ENCODE measurements around the gene ADAMTSL3.

The ADAMTSL3 gene

GRCh38 chr15:83653639-83654378, at the start of gene ADAMTSL3:
Gene ADAMTSL3 (plus strand): TSS chr15:83654123. CDS start chr15:83655762, 1,639 bp downstream.
- no peak for DNase-seq (ENCODE audit: low read depth)

- DNase-seq (ENCODE audit: low read depth) = no peak
Measured at GRCh38 chr15:83604549-83604948, 49.4 kb upstream of the ADAMTSL3 start.

GRCh38 chr15:83605111-83605945, 48.6 kb upstream of the ADAMTSL3 start:
- DNase-seq (ENCODE audit: low read depth) = no peak

- no peak for DNase-seq (ENCODE audit: low read depth)
Measured at GRCh38 chr15:83610132-83610531, 43.8 kb upstream of the ADAMTSL3 start.

- DNase-seq (ENCODE audit: low read depth) = no peak
Measured at GRCh38 chr15:83610901-83611685, 42.8 kb upstream of the ADAMTSL3 start.

GRCh38 chr15:83612226-83612625, 41.7 kb upstream of the ADAMTSL3 start:
- DNase-seq (ENCODE audit: low read depth) = no peak

GRCh38 chr15:83612898-83613635, 40.9 kb upstream of the ADAMTSL3 start:
- no peak for DNase-seq (ENCODE audit: low read depth)

GRCh38 chr15:83613714-83614113, 40.2 kb upstream of the ADAMTSL3 start:
- no peak for DNase-seq (ENCODE audit: low read depth)

- DNase-seq (ENCODE audit: low read depth) = no peak
Measured at GRCh38 chr15:83616840-83617239, 37.1 kb upstream of the ADAMTSL3 start.

GRCh38 chr15:83626171-83626802, 27.6 kb upstream of the ADAMTSL3 start:
- no peak for DNase-seq (ENCODE audit: low read depth)

- no peak for DNase-seq (ENCODE audit: low read depth)
Measured at GRCh38 chr15:83631534-83631933, 22.4 kb upstream of the ADAMTSL3 start.

GRCh38 chr15:83643201-83643600, 10.7 kb upstream of the ADAMTSL3 start:
- DNase-seq (ENCODE audit: low read depth) = no peak

- DNase-seq (ENCODE audit: low read depth) = no peak
Measured at GRCh38 chr15:83644439-83644838, 9.5 kb upstream of the ADAMTSL3 start.

GRCh38 chr15:83650831-83651230, 3.1 kb upstream of the ADAMTSL3 start:
- no peak for DNase-seq (ENCODE audit: low read depth)

GRCh38 chr15:83651541-83651940, 2.4 kb upstream of the ADAMTSL3 start:
- no peak for DNase-seq (ENCODE audit: low read depth)

- no peak for DNase-seq (ENCODE audit: low read depth)
Measured at GRCh38 chr15:83652626-83653204, 1.2 kb upstream of the ADAMTSL3 start.

- no peak for DNase-seq (ENCODE audit: low read depth)
Measured at GRCh38 chr15:83653288-83653638, 660 bp upstream of the ADAMTSL3 start.

- no peak for DNase-seq (ENCODE audit: low read depth)
Measured at GRCh38 chr15:83654379-83655236, 685 bp downstream of the ADAMTSL3 start.

GRCh38 chr15:83655237-83655616, 1.3 kb downstream of the ADAMTSL3 start:
- DNase-seq (ENCODE audit: low read depth) = no peak

GRCh38 chr15:83656192-83656591, 2.3 kb downstream of the ADAMTSL3 start:
- DNase-seq (ENCODE audit: low read depth) = no peak

Measured in stimulated activated CD8-positive, alpha-beta memory T cell treated with anti-CD3 and anti-CD28 coated beads, Interleukin-15, amount 100 ng/mL, for 24 hours (primary cell).